Keratinocyte (primary cell): ENCODE measurements around the gene MARCHF3. TPM values are rescaled to one million over a fixed set of nuclear protein-coding genes. Genes with fewer than 3 reads are reported as not detected.
"Not testable (repeated sequence)": the region's sequence is repeated elsewhere in the genome, so short reads cannot be mapped to it uniquely, and the experiment has no call there.

Source experiments
- DNase-seq: peaks from one replicate; pipeline ENCODE4 v3.0.0-alpha.2; 2011; ENCODE audit warnings: low read depth, missing footprints, low spot score
- FAIRE-seq: peaks from 2 replicates; lab custom pipeline; 2011; peaks lifted over from hg19 to GRCh38; lab: Jason Lieb, UNC
- H2AFZ ChIP-seq: 2 replicates; pipeline ENCODE4 v1.6.0; 2012; ENCODE audit warnings: low read length, control low read depth, inconsistent platforms; ENCODE audit not compliant: control insufficient read depth
- H3K27ac ChIP-seq: 2 replicates; pipeline ENCODE4 v1.5.1; 2011; ENCODE audit warnings: low read length; ENCODE audit not compliant: control insufficient read depth, insufficient read depth
- H3K27me3 ChIP-seq: 3 replicates; pipeline ENCODE4 v1.6.0; 2011; ENCODE audit warnings: low read length; ENCODE audit not compliant: control insufficient read depth, insufficient read depth; ENCODE audit errors: extremely low read depth
- H3K36me3 ChIP-seq, 2 experiments: 2 replicates in 1 of 2; 3 replicates in 1 of 2; pipeline ENCODE4 v1.5.1; 2011; ENCODE audit warnings: low read length in 2 of 2, mild to moderate bottlenecking in 1 of 2; ENCODE audit not compliant: control insufficient read depth in 2 of 2, insufficient read depth in 2 of 2; ENCODE audit errors: extremely low read depth in 1 of 2
- H3K4me1 ChIP-seq: 3 replicates; pipeline ENCODE4 v1.5.1; 2011; ENCODE audit warnings: low read length; ENCODE audit not compliant: control insufficient read depth, insufficient read depth; ENCODE audit errors: extremely low read depth
- H3K4me2 ChIP-seq: 3 replicates; pipeline ENCODE4 v1.6.0; 2011; ENCODE audit warnings: low read depth, low read length; ENCODE audit not compliant: control insufficient read depth, insufficient read depth; ENCODE audit errors: extremely low read depth
- H3K4me3 ChIP-seq, 3 experiments: fragments of 200-600 bp in 1 of 3; sonication (generic) in 1 of 3; 2 replicates in 2 of 3; 3 replicates in 1 of 3; pipeline ENCODE4 v1.5.1; 2011 to 2016; ENCODE audit warnings: low read length in 3 of 3, mild to moderate bottlenecking in 3 of 3, control low read depth in 2 of 3, inconsistent platforms in 1 of 3, low read depth in 1 of 3, mixed read lengths in 1 of 3, mixed run types in 1 of 3, moderate library complexity in 1 of 3; ENCODE audit not compliant: control insufficient read depth in 2 of 3, insufficient read depth in 2 of 3; ENCODE audit errors: extremely low read depth in 1 of 3
- H3K79me2 ChIP-seq: 2 replicates; pipeline ENCODE4 v1.6.0; 2012; ENCODE audit warnings: low read length; ENCODE audit not compliant: control insufficient read depth, insufficient read depth
- H3K9ac ChIP-seq: 3 replicates; pipeline ENCODE4 v1.6.0; 2011; ENCODE audit warnings: low read length; ENCODE audit not compliant: control insufficient read depth, insufficient read depth; ENCODE audit errors: extremely low read depth
- H3K9me1 ChIP-seq: 3 replicates; pipeline ENCODE4 v1.6.0; 2011; ENCODE audit warnings: low read length; ENCODE audit not compliant: control insufficient read depth, insufficient read depth; ENCODE audit errors: extremely low read depth
- H3K9me3 ChIP-seq: 2 replicates; pipeline ENCODE4 v1.5.1; 2012; ENCODE audit warnings: low read depth, low read length; ENCODE audit not compliant: control insufficient read depth
- H4K20me1 ChIP-seq: 3 replicates; pipeline ENCODE4 v1.6.0; 2011; ENCODE audit warnings: low read length; ENCODE audit not compliant: control insufficient read depth, insufficient read depth; ENCODE audit errors: extremely low read depth
- EZH2 ChIP-seq: IDR thresholded peaks from one replicate; pipeline ENCODE4 v1.6.1; 2012; ENCODE audit warnings: inconsistent platforms, mild to moderate bottlenecking, low read length, moderate library complexity
- dilution Hi-C: fragments of 300-500 bp; cut with MboI; formaldehyde crosslinking; loops from one replicate; pipeline ENCODE4 v1.7.0; 2020; ENCODE audit warnings: low sequenced_read_pairs; ENCODE audit not compliant: extremely low pct_ligation_motif_present
- polyA plus RNA-seq, 5 experiments: library from polyadenylated mRNA; depleted of rRNA in 3 of 5; stranded (reverse) in 3 of 5; stranded (forward) in 1 of 5; unstranded in 1 of 5; fragments of >200 nt; gene quantifications; 1 replicate in 1 of 5; 2 replicates in 3 of 5; 3 replicates in 1 of 5; pipeline versions ENCODE4 v1.2.1 to v1.2.3, GENCODE V29; 2011 to 2012; ENCODE audit warnings: missing spikeins in 2 of 5, low read depth in 1 of 5, low replicate concordance in 1 of 5
- TF ChIP-seq, protein P1 (sequence below), 3 experiments: IDR thresholded peaks in 1 of 3; conservative IDR thresholded peaks in 1 of 3; optimal IDR thresholded peaks in 1 of 3; 2 replicates in 2 of 3; 3 replicates in 1 of 3; pipeline versions ENCODE3 to v1.5.1; 2011; ENCODE audit warnings: low read length in 3 of 3, mild to moderate bottlenecking in 3 of 3, moderate library complexity in 2 of 3, control low read depth in 1 of 3, inconsistent platforms in 1 of 3; ENCODE audit not compliant: insufficient read depth in 2 of 3; ENCODE audit errors: extremely low read depth in 1 of 3

Gene MARCHF3
- polyA plus RNA-seq, 1 donor (not counting 4 experiments of a cell fraction or from before 2014, with no cell fraction given), result 0.45 TPM

- no peak overlapping the region for H2AFZ ChIP-seq
- H4K20me1 ChIP-seq, result no peaks in the 10 kb centered on the region
- no peaks in the 10 kb centered on the region for H3K27me3 ChIP-seq
- H3K9me3 ChIP-seq, result no peaks in the 10 kb centered on the region
- no peaks in the 10 kb centered on the region for H3K9me1 ChIP-seq
- DNase-seq, result no peak
- dilution Hi-C loops, result no loop called here
- no peak overlapping the region for H3K4me3 ChIP-seq
- no peak overlapping the region for H3K9ac ChIP-seq
- FAIRE-seq, result no peak
- H3K4me2 ChIP-seq, result no peak overlapping the region
- no peaks in the 10 kb centered on the region for H3K79me2 ChIP-seq
- H3K27ac ChIP-seq, result no peak overlapping the region
- no peaks in the 10 kb centered on the region for H3K36me3 ChIP-seq
- no peaks in the 10 kb centered on the region for H3K4me1 ChIP-seq
- TF ChIP-seq, protein P1, sequence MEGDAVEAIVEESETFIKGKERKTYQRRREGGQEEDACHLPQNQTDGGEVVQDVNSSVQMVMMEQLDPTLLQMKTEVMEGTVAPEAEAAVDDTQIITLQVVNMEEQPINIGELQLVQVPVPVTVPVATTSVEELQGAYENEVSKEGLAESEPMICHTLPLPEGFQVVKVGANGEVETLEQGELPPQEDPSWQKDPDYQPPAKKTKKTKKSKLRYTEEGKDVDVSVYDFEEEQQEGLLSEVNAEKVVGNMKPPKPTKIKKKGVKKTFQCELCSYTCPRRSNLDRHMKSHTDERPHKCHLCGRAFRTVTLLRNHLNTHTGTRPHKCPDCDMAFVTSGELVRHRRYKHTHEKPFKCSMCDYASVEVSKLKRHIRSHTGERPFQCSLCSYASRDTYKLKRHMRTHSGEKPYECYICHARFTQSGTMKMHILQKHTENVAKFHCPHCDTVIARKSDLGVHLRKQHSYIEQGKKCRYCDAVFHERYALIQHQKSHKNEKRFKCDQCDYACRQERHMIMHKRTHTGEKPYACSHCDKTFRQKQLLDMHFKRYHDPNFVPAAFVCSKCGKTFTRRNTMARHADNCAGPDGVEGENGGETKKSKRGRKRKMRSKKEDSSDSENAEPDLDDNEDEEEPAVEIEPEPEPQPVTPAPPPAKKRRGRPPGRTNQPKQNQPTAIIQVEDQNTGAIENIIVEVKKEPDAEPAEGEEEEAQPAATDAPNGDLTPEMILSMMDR (optimal IDR thresholded peaks at IDR 0.05 in 1 of 3, IDR thresholded peaks at IDR 0.05 in 1 of 3, conservative IDR thresholded peaks at IDR 0.05 in 1 of 3; ENCODE audit: extremely low read depth in 1 of 3, insufficient read depth in 2 of 3, low read length in 3 of 3), result no peak
- no peak for TF ChIP-seq EZH2
Measured at GRCh38 chr5:126948011-126948355, 82.4 kb downstream of the MARCHF3 start.

DNA sequence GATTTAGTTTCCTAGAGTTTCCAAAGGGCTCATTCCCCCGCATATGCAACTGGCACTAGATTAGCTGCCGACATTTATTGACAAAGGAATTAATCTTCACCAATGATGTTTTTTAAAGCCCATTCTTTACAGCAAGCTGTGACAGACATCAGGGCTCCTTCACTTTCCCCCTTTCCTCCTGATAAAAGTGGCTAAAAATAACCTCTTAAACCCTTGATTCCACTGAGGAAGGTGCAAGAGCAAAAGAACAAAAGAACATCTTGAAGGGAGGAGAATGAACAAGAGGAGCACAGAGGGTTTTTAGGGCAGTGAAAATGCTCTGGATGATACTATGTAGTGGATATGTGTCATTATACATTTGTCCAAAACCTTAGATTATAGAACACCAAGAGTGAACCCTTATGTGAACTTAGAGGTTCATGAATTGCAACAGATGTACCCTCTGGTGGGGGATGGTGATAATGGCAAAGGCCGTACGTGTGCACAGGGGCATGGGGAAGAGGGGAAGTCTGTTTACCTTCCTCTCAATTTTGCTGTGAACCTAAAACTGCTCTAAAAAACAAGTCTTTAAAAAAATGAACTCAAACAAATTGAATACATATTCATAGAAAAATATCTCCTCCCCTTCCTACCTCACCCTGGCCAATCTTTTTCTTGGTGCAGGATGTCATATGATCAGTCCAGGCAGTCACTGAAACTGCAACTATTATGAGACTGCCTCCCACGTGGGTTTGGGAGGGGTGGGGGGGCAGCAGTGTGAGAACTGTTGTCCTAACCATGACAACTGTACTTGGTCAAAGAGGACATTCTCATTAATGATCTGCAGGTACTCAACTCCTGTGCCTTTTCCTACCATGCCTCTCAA lies 83.0 kb downstream of the MARCHF3 start:
- H3K4me3 ChIP-seq, result no peak overlapping the region
- H3K4me1 ChIP-seq, result no peaks in the 10 kb centered on the region
- no peak overlapping the region for H3K27ac ChIP-seq
- no peak overlapping the region for H2AFZ ChIP-seq
- no peaks in the 10 kb centered on the region for H3K36me3 ChIP-seq
- H3K27me3 ChIP-seq, result no peaks in the 10 kb centered on the region
- FAIRE-seq, result no peak
- no peaks in the 10 kb centered on the region for H4K20me1 ChIP-seq
- no peaks in the 10 kb centered on the region for H3K9me3 ChIP-seq
- no peak overlapping the region for H3K4me2 ChIP-seq
- no peaks in the 10 kb centered on the region for H3K9me1 ChIP-seq
- dilution Hi-C loops, result no loop called here
- no peaks in the 10 kb centered on the region for H3K79me2 ChIP-seq
- H3K9ac ChIP-seq, result no peak overlapping the region
- no peak for TF ChIP-seq EZH2
- TF ChIP-seq, protein P1 (optimal IDR thresholded peaks at IDR 0.05 in 1 of 3, IDR thresholded peaks at IDR 0.05 in 1 of 3, conservative IDR thresholded peaks at IDR 0.05 in 1 of 3; ENCODE audit: extremely low read depth in 1 of 3, insufficient read depth in 2 of 3, low read length in 3 of 3), result no peak
- no peak for DNase-seq

GRCh38 chr5:126942908-126943307 lies 87.5 kb downstream of the MARCHF3 start:
- dilution Hi-C loops, H3K9me1 ChIP-seq, H4K20me1 ChIP-seq, H3K9me3 ChIP-seq, H3K27ac ChIP-seq, H3K9ac ChIP-seq, H3K79me2 ChIP-seq, H3K27me3 ChIP-seq, H2AFZ ChIP-seq, DNase-seq, FAIRE-seq, H3K36me3 ChIP-seq, H3K4me1 ChIP-seq, H3K4me3 ChIP-seq, H3K4me2 ChIP-seq: not testable (repeated sequence)
